Mesenteric fat pad (tissue), 1 donor: ENCODE results near the gene MAP7D1. TPM values are rescaled to one million over a fixed set of nuclear protein-coding genes. Genes with fewer than 3 reads are reported as not detected.

ENCODE experiments used
- DNase-seq: peaks from one replicate; pipeline ENCODE4 v3.0.0-alpha.2; 2020; ENCODE audit warnings: low spot score
- total RNA-seq: library from RNA; stranded (reverse); fragmentation: NEBNext Ultra II Directional; extraction: Animal tissue kit (Norgen Biotek cat#: 25700); gene quantifications from one replicate; pipeline ENCODE4 v1.2.1, GENCODE V29; 2021
- donor health status: DM: yes; HTN: yes; CAD: no.

The MAP7D1 gene
- total RNA-seq, 1 donor from 2014 or later = 225 TPM

DNA sequence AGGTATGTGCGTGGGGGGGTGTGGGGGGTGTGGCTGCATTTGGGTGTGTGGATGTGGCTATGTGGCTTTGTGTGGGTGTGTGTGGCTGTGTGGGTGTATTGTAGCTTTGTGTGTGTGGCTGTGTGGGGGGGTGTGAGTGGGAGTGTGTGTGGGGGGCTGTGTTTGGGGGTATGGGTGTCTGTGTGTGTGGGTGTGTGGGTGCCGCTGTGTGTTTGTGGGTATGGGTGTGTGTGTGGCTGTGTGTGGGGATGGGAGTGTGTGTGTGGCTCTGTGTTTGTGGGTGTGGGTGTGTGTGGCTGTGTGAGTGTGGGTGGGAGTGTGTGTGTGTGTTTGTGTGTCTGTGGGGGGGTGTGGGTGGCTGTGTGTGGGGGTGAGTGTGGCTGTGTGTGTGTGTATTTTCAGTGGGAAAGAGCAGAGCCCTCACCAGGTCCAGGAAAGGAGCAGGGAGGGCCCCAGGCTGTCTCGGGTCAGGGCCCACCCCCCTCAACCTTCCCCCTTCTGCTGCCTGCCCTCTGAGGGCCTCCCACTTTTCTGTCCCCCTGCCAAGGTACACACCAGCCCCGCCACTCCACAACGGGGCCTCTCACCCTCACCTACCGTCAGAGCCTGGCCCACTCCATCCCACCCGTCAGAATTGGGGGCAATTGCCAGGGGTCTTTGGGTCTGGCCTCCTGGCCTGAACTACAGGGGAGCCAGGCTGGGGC is 29.0 kb upstream of the MAP7D1 start:
- DNase-seq = no peak

DNA sequence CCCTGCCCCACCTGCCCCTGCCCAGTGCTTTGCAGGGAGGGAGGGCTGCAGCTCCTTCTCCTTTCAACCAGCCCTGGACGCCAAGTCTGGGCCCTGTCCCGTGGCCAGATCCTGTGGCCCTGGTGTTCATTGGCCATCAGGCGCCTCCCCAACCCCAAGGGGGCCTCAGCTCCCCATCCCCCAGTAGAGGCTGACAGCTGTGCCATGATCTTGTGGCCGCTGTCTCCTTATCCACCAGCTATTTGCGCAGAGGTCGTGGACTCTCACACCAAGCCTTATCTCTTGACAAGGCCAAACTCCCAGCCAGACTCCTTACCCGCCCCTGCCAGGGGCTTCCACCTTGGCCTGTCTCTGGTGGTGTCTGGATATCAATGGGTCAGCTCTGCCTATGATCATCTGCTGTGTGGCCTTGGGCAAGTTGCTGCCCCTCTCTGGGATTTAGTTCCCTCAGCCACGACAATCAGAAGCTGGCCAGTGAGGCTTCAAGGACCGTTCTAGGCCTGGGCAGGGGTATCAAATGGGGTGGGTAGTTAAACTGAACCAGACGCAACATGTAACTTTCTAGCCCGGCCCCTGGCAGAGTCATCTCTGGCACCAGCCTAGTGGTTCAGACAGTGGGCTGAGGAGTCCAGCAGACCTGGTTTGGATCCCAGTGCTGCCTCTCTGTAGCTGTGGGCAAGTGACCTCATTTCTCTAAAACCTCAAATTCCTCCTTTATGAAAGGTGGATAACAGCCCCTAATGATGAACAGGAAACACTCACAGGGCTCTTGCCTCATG is 27.6 kb upstream of the MAP7D1 start:
- no peak for DNase-seq

DNA sequence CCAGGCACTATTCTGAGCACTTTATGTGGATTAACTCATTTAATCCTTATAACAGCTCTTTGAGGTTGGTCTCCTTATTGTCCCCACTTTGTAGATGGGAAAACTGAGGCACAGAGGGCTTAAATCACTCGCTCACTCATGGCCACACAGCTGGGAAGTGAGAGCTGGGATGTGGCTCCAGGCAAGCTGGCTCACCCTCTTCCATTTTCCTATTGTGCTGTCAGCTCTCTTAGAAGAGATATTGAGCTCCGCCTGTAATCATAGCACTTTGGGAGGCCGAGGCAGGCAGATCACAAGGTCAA is 27.1 kb upstream of the MAP7D1 start:
- DNase-seq = no peak

DNA sequence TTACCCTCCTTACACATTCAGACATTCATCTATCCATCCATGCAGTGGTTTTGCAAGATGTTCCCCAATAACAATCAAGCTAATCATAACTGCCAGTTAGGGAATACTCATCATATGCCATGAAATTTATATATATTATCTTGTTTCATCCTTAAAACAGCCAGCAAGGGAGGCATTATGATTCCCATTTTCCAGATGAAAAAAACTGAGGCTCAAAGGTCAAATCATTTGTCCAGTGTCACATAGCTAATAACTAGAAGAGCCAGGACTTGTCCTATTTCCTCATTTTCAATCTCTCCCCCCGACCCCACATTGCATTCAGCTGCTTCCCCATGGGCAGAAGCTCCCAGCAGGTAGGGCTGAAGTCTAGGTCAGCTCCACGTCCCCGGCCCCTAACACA is 23.9 kb upstream of the MAP7D1 start:
- no peak for DNase-seq

DNA sequence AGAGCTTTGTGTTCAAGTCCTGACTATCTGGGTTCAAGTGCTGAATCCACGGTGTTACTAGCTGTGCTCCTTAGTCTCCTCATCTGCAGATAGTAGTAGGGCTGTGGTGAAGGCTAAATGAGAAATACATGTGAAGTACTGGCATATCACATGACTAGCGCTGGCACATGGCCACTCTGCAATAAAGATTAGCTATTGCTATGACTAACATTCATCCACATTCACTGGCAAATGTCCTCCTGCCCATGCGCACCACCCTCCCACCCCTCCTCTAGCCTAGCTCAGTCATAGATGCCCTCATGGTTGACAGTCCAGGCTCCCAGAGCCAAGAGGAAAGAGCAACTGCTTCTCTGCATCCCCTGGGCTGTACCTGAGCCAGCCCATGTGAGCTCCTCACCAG is 22.5 kb upstream of the MAP7D1 start:
- DNase-seq = no peak

DNA sequence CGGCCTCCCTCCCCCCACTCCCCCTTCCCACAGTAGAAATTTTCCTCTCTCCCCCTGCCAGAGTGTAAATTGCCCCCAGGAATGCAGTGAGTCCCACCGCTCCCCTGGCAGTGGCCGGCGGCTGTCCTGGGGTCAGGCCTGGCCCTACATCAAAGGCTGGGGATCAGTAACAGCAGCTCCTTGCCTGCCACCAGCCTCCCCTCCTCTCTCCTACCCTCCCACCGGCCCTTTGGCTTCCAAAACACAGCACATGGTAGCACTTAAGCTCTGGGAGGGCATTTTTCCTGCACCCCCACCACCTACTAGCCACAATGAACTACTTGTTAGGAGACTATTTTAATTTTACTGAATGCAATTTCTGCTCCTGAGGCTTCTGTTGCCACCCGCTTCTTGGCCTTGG is 21.9 kb upstream of the MAP7D1 start:
- DNase-seq = no peak

DNA sequence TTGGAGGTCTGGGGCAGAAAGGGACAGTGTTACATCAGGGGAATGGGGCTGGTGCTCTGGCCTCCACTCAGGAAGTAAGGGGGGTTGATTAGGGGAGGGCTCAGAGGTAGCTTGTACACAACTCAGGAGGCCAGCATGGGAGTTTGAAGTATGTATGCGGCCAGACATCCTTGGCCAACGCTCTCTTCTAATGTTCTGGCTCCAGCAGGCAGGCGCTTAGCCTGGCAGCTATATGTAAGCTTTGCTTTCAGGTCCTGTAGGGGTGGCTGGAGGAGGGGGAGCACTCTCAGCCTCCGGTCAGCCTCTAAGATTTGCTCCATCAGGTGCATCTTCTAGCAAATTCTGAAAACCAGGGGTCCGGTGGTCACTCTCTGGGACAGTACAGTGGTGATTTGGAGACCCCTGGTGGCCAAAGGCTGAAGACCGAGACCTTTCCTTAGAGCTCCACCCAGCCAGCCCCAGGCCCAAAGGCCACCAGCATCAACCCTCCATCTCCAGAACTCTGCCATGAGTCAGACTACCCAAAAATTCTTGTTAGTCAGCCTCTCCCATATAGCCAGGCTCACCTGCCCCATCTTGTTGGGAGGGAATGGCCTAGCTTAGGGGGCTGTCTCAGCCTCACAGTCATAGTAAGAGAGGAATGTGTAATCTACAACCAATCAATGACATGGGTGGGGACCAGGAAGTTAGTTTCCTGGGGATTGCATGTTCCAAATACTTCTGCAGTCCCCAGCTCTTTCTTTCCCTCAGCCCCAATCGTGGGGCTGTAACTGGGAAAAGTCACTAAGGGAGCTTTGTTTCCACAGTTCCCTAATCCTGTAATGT is 21.2 kb upstream of the MAP7D1 start:
- no peak for DNase-seq

DNA sequence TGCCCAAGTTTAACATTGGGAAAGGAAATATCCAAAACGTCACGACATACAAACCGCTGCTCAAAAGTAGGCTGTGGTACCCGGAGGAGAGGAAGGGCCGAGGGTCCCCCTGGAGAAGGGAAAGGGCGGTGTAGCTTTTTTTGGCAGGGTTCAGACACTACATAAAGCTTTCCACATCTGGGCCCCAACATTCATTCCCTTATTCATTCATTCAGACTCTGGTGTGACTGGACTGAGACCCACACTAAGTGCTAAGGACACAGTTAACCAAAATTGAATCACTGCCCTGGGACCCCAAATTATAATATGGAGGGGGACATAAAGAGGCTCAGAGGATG is 20.7 kb upstream of the MAP7D1 start:
- no peak for DNase-seq

DNA sequence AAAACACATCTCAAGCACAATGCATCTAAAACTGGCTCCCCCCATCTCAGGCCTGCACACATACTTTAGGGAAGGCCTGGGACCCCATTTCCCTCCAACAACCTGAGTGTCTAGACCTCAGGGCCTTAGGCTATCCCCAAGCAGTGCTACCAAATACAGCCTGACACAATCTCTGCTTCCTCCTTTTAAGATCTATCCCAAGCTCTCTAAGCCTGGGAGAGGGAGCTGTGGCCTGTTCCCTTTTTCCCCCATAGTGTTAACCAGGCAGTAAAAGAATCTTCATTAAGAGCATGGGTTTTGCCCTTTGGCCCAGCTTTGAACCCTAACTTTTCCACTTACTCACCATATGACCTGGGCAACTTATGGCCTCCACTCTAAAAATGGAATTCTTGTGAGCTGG is 20.2 kb upstream of the MAP7D1 start:
- DNase-seq = no peak

DNA sequence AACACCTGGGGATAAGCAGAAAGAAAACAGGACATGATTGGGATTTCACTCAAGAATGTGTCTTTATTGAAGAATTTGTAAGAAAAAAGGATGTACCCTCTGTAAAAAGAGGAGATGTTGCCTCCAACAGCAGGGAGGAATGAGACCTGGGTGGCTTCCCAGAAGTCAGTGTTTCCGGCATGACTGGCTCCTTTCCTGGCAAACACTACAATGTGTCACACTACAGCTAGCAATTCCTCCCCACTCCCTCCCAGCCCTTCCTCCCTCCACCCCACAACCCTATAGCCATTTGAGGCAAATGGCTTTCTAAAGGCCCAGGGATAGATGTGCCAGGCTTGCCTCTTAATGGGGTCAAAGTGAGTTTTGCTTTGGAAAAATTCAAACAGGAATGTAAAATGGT is 19.4 kb upstream of the MAP7D1 start:
- no peak for DNase-seq

DNA sequence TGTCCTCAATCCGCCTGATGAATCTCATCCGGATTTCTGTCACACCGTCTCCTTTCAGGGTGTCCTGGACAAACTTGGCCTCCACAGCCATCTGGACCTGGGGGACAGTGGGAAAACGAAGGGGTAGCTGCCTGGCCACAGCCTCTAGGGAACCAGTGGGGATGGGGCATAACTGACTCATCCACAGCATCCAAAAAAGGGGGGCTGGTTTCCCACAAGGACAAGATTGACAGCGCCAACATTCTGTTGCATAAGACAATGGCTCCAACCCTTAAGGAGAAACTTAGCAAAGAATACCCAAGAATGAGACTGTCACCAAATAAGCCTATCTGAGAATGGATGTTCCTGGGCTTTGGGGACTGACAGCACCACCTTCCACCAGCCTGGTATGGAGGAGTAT is 18.7 kb upstream of the MAP7D1 start:
- no peak for DNase-seq

DNA sequence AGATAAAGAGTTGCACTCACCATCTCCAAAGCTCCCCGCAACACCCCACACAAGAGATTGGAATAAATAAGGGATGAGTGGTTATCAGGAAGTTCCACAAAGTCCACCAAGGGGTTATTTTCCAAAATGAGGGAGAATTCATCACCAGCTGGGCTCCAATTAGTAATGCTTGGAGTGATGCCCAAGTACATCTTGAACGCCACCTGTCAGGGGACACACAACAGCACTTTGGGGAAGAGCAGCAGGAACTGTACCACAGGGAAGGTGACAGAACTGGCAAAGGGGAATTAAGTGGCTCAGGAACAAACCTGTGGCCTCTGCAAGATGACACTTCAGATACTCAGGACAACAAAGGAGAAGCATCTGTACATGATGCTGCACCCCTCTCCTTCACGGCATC is 18.2 kb upstream of the MAP7D1 start:
- DNase-seq = no peak

DNA sequence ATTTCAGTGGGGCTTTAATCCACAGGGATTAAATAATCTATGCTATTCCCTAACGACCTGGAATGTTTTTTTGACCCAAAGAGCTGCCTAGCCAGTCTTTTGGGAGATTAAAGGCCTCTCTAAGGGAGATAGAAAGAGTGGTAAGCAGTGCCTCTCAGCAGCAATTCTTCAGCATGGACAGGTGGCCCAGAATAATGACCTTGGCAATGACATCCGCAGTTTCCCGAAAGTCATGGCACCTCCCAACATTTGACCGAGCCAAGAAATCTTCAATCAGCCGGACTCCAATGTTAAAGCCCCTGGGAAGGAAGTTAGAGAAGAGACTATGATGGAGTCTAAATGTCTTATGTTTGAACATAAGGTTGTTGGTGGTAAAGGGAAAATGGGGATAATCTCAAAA is 16.4 kb upstream of the MAP7D1 start:
- no peak for DNase-seq

DNA sequence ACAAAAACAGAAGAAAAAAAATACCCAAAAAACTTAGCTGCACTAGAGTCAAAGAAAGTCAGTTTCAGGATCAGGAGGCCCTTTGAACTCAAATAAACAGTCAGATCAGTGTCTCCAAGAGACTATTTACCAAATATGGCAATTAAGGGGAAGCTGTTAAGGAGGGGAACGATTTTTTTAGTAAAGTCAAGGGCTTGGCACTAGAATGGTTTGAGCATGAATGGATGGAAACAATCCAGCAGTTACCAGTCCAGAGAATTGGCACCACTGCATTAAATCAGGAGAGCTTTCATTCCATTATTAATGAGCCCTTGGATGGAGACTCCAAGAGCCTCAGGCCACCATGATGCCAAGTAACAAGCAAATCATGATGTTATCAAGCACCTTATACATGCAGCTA is 13.8 kb upstream of the MAP7D1 start:
- DNase-seq = no peak

DNA sequence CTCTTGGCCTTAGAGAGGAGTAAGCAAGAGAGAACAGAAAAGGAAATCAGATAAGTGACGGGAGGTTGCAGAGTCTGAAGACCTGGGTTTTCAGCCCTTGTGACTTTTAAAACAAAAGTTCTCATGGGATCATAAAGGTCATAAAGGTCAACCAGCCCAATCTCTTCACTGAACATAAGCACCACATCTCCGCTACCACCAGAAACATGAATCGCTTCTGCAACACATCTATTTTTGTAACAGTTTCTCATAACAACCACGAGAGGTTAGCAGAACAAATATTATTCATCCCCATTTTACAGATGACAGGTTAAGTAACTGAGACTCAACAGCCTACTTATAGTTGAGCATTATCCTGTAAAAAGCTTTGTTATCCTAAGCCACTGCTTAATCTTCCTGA is 12.5 kb upstream of the MAP7D1 start:
- no peak for DNase-seq

DNA sequence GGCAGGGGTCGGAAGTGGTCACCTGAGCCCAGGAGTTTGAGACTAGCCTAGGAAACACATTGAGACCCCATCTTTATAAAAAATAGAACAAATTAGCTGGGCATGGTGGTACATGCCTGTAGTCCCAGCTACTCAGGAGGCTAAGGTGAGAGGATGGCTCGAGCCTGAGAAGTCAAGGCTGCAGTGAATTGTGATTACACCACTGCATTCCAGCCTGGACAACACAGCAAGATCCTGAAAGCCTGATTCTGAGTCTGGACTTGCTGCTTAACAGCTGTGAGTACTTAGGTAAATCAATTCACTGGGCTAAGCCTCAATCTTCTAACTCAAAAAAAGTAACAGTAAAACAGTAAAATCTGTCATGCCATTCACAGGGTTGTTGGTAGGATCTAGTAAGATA is 11.5 kb upstream of the MAP7D1 start:
- no peak for DNase-seq

DNA sequence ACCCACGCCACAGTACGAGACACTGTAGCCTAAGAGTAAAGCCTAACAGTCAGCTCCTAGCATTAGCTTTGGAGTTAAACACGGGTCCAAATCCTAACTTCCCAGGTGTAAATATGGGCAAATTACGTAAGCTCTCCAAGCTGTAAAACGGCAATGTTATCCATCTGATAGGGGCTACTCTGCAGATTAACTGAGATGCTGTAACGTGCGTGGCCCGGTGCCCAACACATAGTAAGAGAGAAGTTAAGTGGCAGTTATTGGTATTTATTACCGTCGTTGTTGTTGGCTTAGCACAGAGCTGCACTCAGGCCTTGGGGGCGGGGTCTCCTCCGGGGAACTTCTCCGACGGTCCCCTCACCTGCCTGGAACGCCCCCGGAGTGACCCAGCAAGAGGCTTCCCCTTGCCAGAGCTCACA is 7.1 kb upstream of the MAP7D1 start:
- DNase-seq = no peak

DNA sequence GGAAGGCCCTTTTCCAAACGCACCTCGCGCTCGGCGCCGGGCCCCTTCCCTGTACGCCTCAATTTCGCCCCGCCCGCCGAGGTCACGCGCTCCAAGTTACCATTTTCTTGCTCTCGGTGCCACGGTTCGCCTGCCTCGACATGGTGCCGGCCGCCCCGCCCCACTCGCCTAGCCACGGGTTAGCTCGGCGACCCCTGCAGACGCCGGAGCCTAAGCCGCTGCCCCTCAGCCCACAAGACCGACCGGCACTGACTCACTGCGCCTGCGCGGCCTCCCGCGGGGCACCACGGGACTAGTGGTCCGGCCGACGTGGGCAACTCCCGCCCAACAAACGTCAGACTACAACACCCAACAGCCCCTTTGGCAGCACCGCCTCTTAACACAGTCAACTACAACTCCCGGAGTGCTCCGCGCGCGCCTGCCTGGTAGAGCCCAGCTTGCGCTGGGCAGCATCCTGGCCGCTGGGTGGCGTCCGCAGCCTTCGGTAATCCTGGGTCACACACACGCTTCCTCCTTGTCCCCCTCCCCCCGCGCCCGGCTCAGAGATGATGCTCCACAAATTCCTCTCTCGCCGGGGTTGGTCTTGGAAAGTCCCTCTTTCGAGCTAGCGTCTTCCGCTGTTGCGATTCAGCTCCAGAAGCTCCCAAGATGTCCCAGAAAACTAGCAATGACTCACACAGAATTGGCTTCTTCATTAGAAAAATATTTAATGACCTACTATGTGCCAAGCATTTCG is 6.6 kb upstream of the MAP7D1 start, which contains the start of gene TRAPPC3:
Gene TRAPPC3, minus strand, starts transcription at position 250 of the 736 bp plus-strand sequence. Its CDS starts 108 bp downstream, at position 142.
- peak; percentile 100 for DNase-seq

DNA sequence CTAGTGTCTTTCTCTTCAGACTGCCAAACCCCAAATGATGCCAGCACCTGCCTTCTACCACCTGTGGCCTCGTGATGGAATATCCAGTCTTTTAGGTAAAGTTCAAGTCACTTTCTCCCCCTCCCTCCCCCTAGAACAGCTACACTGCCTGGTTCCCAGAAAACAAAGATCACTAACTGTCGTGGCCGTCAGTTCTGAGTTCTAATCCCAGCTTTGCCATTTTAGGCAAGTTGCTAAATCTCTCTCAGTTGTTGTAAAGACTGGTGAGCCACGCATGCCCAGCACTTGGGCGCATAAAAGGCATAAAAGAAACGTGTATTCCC is 6.0 kb upstream of the MAP7D1 start:
- DNase-seq = no peak

DNA sequence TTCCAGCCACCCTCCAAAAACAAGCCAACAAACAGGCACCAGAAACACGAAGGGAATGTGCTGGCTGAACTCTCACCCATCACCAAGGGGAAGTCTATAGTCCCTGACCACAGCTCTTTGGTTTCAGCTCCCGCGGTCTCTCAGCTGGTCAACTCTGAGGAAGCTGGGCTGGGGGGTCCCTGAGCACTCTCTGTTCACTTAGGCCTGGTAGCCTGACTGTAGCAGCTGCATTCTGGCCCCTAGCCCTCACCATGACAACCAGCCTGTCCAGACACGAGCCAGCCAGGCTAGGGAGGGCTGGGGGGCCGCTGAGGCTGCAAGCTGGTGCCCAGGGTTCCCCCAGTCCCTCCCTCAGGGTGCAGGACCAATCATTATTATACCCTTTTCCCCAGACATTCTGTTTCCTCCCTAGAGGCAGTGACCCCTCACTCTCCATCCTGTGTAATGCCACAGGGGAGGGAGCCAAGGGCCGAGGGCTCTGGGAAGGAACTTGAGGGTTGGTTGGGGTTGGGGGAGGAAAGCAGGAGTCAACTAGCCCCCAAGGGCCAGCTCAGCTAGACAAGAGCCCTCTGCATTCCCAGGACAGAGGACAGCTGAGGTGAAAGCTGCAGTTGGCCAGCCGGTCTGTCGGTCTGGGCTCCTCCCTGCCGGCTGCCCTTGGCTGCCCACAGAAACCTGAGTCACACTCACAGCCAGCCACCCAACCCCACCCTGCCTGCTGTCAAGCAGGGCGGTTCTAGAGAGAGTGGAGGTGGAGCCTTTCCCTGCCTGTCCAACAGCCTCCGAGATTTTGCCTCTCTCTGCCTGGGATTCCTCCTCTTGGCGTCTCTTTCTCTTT is 5.4 kb upstream of the MAP7D1 start:
- peak; percentile 93 for DNase-seq
